Gastrocnemius medialis (tissue), 4 donors: Measurements from ENCODE around the gene SOX15. TPM values are rescaled to one million over a fixed set of nuclear protein-coding genes. Genes with fewer than 3 reads are reported as not detected.

ENCODE experiments used
- ATAC-seq, 2 donors: fragments of 150-250 bp; one replicate each; pipeline ENCODE4 v1.9.1; 2016
- DNase-seq, 2 donors: peaks; one replicate each; pipeline ENCODE4 v3.0.0-alpha.2; 2019
- H3K27ac ChIP-seq, 4 donors: fragments of 200-600 bp; sonication (generic); 1 replicate in 1 of 4; 2 replicates in 3 of 4; pipeline ENCODE4 v1.5.1; 2016 to 2018; ENCODE audit warnings: mild to moderate bottlenecking in 2 of 4, moderate library complexity in 1 of 4
- H3K27me3 ChIP-seq, 3 donors: fragments of 200-600 bp; sonication (generic) in 2 of 3; 1 replicate in 1 of 3; 2 replicates in 2 of 3; pipeline versions ENCODE4 v1.5.1 to v1.6.0; 2016 to 2019; ENCODE audit warnings: mild to moderate bottlenecking in 1 of 3, moderate library complexity in 1 of 3
- H3K36me3 ChIP-seq, 2 donors: fragments of 200-600 bp; sonication (generic) in 1 of 2; one replicate each; pipeline ENCODE4 v1.5.1; 2017 to 2018
- H3K4me1 ChIP-seq, 2 donors: fragments of 200-600 bp; sonication (generic) in 1 of 2; one replicate each; pipeline ENCODE4 v1.5.1; 2016 to 2017; ENCODE audit warnings: mild to moderate bottlenecking in 2 of 2
- H3K4me3 ChIP-seq, 4 donors: fragments of 200-600 bp; sonication (generic) in 3 of 4; 1 replicate in 1 of 4; 2 replicates in 3 of 4; pipeline ENCODE4 v1.5.1; 2016 to 2019; ENCODE audit warnings: mild to moderate bottlenecking in 2 of 4
- H3K9me3 ChIP-seq, 3 donors: fragments of 200-600 bp; sonication (generic) in 2 of 3; 1 replicate in 1 of 3; 2 replicates in 2 of 3; pipeline ENCODE4 v1.5.1; 2016 to 2019
- CTCF ChIP-seq, 5 experiments: fragments of 450-650 bp in 3 of 5; fragments of 200-600 bp in 2 of 5; sonication (generic) in 2 of 5; IDR thresholded peaks in 4 of 5; conservative IDR thresholded peaks in 1 of 5; 1 replicate in 4 of 5; 2 replicates in 1 of 5; pipeline ENCODE4 v1.5.1; 2016 to 2019; ENCODE audit warnings: antibody characterized with exemption in 5 of 5, mild to moderate bottlenecking in 3 of 5, moderate library complexity in 3 of 5
- POLR2A ChIP-seq, 2 donors: fragments of 450-650 bp; IDR thresholded peaks; one replicate each; pipeline ENCODE4 v1.6.1; 2017; ENCODE audit warnings: antibody characterized with exemption in 2 of 2, mild to moderate bottlenecking in 2 of 2, moderate library complexity in 2 of 2
- in situ Hi-C, 4 donors: fragments of 200-750 bp; cut with MboI; loops; one replicate each; pipeline versions ENCODE4 v1.15.0 to v1.8.0; 2017; ENCODE audit warnings: low sequenced_read_pairs in 4 of 4
- intact Hi-C: fragments of 100-400 bp; cut with DNase I; formaldehyde crosslinking; loops from one replicate; pipeline ENCODE4 v1.15.1; 2023; ENCODE audit warnings: low total_unique reads
- total RNA-seq, 4 donors: library from RNA; depleted of rRNA; stranded (reverse); fragments of >200 nt; gene quantifications; one replicate each; pipeline versions ENCODE4 v1.1.0 to v1.2.3, GENCODE V29; 2016

Gene SOX15
- total RNA-seq, 4 donors from 2014 or later = 0.66 to 1.3 (median 1.1) TPM; not detected in 1

GRCh38 chr17:7557147-7557764, 32.6 kb downstream of the SOX15 start:
- Histone ChIP-seq H3K4me3 (peak overlapping the region in 2 of 4 donors; percentile 49 to 95), H3K27ac (peak overlapping the region; percentile 93 to 96 (median 96)), H3K36me3 (no peaks in the 10 kb centered on the region), H3K27me3 (no peaks in the 10 kb centered on the region), H3K4me1 (peaks cover 35 to 39% of the 10 kb centered on the region in 2 donors), H3K9me3 (no peaks in the 10 kb centered on the region)
- TF ChIP-seq CTCF (IDR thresholded peaks at IDR 0.05 in 4 of 5, conservative IDR thresholded peaks at IDR 0.05 in 1 of 5) (no peak), POLR2A (IDR thresholded peaks at IDR 0.05) (no peak)
- ATAC-seq (no peak), DNase-seq (no peak)
- intact Hi-C loops = no loop called here
- in situ Hi-C loops = loop anchor here in 1 of 4 donors (10.0 to 25.0 kb wide), 2 partner anchors 52 to 120 kb away; partner anchors contain the start of genes CHRNB1, FGF11, SPEM2 and SPEM3

- no peaks in the 10 kb centered on the region for H3K36me3 ChIP-seq
- TF ChIP-seq CTCF (IDR thresholded peaks at IDR 0.05 in 4 of 5, conservative IDR thresholded peaks at IDR 0.05 in 1 of 5) (no peak), POLR2A (IDR thresholded peaks at IDR 0.05) (no peak)
- in situ Hi-C loops (loop anchor here in 1 of 4 donors (10.0 to 25.0 kb wide), 2 partner anchors 52 to 119 kb away; partner anchors contain the start of genes CHRNB1, FGF11, SPEM2 and SPEM3), intact Hi-C loops (no loop called here)
- H3K9me3 ChIP-seq = no peaks in the 10 kb centered on the region
- H3K4me1 ChIP-seq = peaks cover 35 to 38% of the 10 kb centered on the region in 2 donors
- ATAC-seq (no peak), DNase-seq (no peak)
- no peaks in the 10 kb centered on the region for H3K27me3 ChIP-seq
- peak overlapping the region; percentile 9 to 96 (median 94) for H3K27ac ChIP-seq
- H3K4me3 ChIP-seq = no peak overlapping the region
These were observed 33.3 kb downstream of the SOX15 start for GRCh38 chr17:7556627-7557026.

- DNase-seq = no peak
- Histone ChIP-seq H3K4me3 (no peak overlapping the region), H3K36me3 (no peaks in the 10 kb centered on the region), H3K9me3 (no peaks in the 10 kb centered on the region), H3K27ac (no peak overlapping the region), H3K4me1 (peaks cover 31 to 33% of the 10 kb centered on the region in 2 donors), H3K27me3 (no peaks in the 10 kb centered on the region)
- intact Hi-C loops (no loop called here), in situ Hi-C loops (loop anchor here in 1 of 4 donors (10.0 to 25.0 kb wide), 2 partner anchors 51 to 118 kb away; partner anchors contain the start of genes CHRNB1, FGF11, SPEM2 and SPEM3)
- TF ChIP-seq CTCF (IDR thresholded peaks at IDR 0.05 in 4 of 5, conservative IDR thresholded peaks at IDR 0.05 in 1 of 5) = no peak
- TF ChIP-seq POLR2A (IDR thresholded peaks at IDR 0.05) = no peak
- no peak for ATAC-seq
These were observed 34.5 kb downstream of the SOX15 start for GRCh38 chr17:7555320-7555948.

- DNase-seq (no peak), ATAC-seq (no peak)
- Histone ChIP-seq H3K4me1 (peaks cover 15 to 22% of the 10 kb centered on the region in 2 donors), H3K36me3 (no peaks in the 10 kb centered on the region), H3K4me3 (no peak overlapping the region), H3K27ac (no peak overlapping the region), H3K9me3 (no peaks in the 10 kb centered on the region), H3K27me3 (no peaks in the 10 kb centered on the region)
- in situ Hi-C loops = loop anchor here in 1 of 4 donors (10.0 to 25.0 kb wide), 2 partner anchors 49 to 116 kb away; partner anchors contain the start of genes CHRNB1, FGF11, SPEM2 and SPEM3
- intact Hi-C loops = no loop called here
- TF ChIP-seq POLR2A (IDR thresholded peaks at IDR 0.05) (no peak), CTCF (IDR thresholded peaks at IDR 0.05 in 4 of 5, conservative IDR thresholded peaks at IDR 0.05 in 1 of 5) (no peak)
These were observed 36.5 kb downstream of the SOX15 start for GRCh38 chr17:7553356-7553755.
